Astrocyte (in vitro differentiated cells and primary cell): ENCODE data around the gene CHTOP.

Experiments
- CTCF ChIP-seq: IDR thresholded peaks from 2 replicates; pipeline ENCODE4 v1.5.1; 2011; ENCODE audit warnings: low read depth, mild to moderate bottlenecking, inconsistent platforms, low read length, moderate library complexity; ENCODE audit not compliant: insufficient read depth
- EZH2 ChIP-seq: IDR thresholded peaks from 2 replicates; pipeline ENCODE4 v1.6.1; 2012; ENCODE audit warnings: mild to moderate bottlenecking, low read length, inconsistent platforms; ENCODE audit not compliant: insufficient read depth

GRCh38 chr1:153670859-153671627 is 37.2 kb downstream of the CHTOP start, which contains the start of gene ILF2:
- no peak for TF ChIP-seq EZH2
- no peak for TF ChIP-seq CTCF
